HG03460 (cell line): ENCODE data around the gene TPBGL.
"Not testable (repeated sequence)": the region's sequence is repeated elsewhere in the genome, so short reads cannot be mapped to it uniquely, and the experiment has no call there.

Experiments used
- ATAC-seq: cut with Tn5 transposase; IDR thresholded peaks from one replicate; pipeline ENCODE4 v1.9.1; 2021; ENCODE audit not compliant: unreplicated experiment

Gene TPBGL

GRCh38 chr11:75270896-75271418 lies 30.4 kb downstream of the TPBGL start:
- ATAC-seq = no peak

GRCh38 chr11:75271730-75272129 lies 31.2 kb downstream of the TPBGL start:
- no peak for ATAC-seq

- no peak for ATAC-seq
These were observed 31.8 kb downstream of the TPBGL start for GRCh38 chr11:75272391-75272790.

- no peak for ATAC-seq
These were observed 32.3 kb downstream of the TPBGL start for GRCh38 chr11:75272821-75273301.

DNA sequence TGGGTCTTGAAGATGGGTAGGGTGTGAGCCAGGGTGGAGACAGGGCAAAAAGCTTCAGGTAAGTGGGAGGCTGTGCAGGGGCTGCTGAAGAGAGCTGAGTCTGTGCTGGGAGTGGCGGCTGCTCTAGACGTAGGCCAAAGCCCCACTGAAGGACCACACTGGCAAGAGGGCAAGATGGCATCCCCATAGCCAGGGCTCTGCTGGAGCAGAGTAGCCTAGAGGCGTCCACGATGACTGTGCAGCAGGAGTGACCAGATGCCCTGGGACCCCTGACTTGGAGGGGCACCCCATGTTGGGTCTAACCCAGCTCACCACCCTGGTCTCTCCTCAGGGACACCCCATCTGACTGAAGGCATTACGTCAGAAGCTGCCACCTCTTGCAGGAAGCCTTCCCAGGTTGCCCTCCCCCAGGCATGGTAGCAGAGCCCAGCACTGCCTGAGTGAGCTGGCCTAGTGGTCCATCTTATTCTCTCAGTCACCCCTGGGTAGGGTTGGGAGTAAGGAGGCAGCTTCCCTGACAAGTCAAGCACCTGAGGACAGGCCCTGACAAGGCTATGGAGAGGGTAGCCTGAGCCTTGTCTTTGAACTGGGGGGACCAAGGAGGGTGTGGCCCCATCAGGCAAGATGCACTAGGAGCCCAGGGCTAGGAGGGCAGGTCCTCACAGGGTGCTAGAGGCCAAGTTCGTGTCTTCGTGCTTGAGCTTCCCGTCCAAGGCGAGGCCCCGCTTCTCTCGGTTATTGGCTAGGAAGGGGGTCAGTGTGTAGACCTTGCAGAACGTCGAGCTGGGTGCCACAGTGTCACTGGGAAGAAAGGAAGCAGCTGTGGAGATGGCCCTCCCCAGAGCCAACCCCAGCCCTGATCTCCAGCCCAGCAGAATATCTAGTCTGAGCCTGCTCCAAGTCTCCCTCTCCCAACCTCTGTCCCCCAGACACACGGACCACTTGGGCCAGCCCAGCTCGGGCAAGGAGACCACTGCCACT lies 33.1 kb downstream of the TPBGL start:
- no peak for ATAC-seq

- ATAC-seq = not testable (repeated sequence)
These were observed 34.1 kb downstream of the TPBGL start for GRCh38 chr11:75274716-75275115.

DNA sequence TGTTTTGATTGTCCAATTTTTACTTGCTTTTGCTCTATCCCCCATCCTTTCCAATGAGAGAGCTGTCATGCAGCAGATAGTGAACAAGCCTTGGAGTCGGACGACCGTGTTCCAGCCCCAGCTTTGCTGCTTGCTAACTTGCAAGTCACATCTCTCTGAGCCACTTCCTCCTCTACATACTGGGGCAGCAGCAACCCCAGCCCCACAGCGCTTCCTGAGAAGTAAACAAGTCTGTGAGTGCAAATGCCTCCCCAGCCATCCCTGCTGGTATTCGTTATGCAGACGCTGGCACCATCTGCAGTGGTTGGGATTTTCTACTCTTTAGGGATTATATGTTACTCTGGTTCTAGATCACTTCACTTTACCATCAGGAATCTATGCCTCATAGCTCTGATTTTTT lies 35.0 kb downstream of the TPBGL start:
- ATAC-seq = no peak

- ATAC-seq = no peak
These were observed 35.6 kb downstream of the TPBGL start for GRCh38 chr11:75276186-75276585.

GRCh38 chr11:75276686-75277085 lies 36.1 kb downstream of the TPBGL start:
- ATAC-seq = no peak

DNA sequence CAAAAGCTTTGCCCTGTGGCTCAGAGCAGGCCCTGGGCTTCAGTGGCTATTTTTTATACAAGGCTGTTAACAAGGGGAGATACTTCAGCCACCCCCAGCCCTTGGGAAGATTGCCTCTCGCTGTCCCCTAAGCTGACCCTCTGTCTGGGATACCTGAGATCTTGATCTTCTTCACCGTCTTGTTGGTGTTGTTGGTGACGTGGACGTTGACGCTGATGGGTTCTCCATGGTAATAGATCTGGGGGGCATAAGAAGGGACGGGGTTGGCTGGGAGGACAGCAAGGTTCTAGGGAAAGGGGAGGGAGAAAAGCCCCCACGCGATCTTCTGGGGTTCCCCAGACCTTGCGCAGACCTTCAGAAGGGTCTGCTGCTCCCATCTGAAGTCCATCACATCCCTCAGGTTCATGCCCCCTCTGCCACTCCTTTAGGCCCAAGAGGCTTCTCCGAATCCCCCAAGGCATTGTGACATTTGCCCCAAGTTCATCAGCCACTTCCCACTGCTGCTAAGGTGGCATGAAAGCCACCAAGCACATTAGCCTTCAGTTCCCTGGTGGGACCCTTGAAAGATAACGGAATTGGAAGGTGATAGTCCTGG lies 36.7 kb downstream of the TPBGL start:
- ATAC-seq = no peak

- no peak for ATAC-seq
These were observed 37.6 kb downstream of the TPBGL start for GRCh38 chr11:75277991-75278790.

DNA sequence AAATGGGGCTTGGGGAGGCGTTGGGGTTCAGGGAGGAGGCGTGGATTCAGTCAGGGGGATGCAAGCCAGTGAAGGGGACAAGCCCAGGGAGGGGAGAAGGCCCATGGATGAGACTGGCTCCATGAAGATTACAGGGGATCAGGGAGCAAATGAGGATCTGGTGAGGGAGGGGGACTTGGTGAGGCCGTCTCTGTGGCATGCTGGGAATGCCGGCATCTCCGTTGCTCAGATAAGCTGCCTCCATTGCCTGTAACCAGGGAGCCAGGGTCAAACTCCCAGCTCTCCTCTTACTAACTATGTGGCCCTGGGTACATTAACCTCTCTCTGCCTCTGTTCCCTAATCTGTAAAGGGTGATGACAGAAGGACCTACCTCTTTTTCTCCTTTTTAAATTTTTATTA lies 38.7 kb downstream of the TPBGL start:
- ATAC-seq = no peak

DNA sequence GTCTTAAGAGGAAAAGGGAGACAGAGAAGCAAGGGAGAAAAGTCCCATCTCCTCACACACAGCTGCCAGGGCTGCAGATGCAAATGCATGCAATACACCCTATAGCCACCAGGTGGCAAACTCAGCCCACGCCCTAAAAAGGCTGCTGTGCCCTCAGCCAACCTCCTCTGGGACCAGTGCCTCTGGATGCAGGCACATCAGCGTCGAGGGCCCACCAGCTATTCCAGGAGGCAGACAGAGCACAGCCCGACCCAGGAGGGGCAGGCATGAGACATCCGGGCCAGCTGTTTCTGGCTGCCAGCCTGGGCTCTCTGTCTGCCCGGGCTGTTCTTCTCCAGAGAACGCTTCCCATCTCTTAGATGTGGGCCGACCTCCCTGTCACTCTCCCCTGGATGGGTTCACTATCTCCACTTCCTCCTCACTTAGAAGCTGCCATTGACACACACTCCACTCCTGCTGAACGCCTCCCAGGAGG lies 39.7 kb downstream of the TPBGL start:
- no peak for ATAC-seq

- no peak for ATAC-seq
These were observed 40.3 kb downstream of the TPBGL start for GRCh38 chr11:75280770-75281468.

- no peak for ATAC-seq
These were observed 41.0 kb downstream of the TPBGL start for GRCh38 chr11:75281469-75282095.

- ATAC-seq = no peak
These were observed 42.9 kb downstream of the TPBGL start for GRCh38 chr11:75283391-75283931.

DNA sequence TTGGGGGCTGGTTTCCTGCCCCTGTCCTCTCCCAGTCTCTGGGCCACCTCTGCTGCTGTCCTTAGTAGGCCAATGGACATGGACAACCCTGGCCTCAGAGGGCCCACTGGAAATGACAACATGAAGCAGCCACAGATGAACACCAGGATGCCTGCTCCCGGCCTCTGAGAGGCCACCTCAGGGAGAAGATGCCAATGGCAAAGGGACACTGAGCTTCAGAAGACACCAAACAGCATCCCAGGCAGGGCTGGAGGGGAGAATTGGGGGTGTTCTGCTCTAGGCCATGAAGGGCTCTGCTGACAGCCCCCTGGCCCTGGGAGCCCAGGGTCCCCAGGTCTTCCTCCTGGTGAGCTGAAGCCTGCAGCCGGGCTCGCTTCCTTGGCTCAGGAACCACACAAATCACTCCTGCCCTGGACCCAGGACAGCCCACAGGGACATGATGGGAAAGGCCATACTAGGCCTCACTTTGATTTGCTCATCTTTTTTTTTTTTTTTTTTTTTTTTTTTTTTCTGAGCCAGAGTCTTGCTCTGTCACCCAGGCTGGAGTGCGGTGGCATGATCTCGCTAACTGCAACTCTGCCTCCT lies 45.3 kb downstream of the TPBGL start:
- no peak for ATAC-seq

- no peak for ATAC-seq
These were observed 46.4 kb downstream of the TPBGL start for GRCh38 chr11:75286826-75287465.

DNA sequence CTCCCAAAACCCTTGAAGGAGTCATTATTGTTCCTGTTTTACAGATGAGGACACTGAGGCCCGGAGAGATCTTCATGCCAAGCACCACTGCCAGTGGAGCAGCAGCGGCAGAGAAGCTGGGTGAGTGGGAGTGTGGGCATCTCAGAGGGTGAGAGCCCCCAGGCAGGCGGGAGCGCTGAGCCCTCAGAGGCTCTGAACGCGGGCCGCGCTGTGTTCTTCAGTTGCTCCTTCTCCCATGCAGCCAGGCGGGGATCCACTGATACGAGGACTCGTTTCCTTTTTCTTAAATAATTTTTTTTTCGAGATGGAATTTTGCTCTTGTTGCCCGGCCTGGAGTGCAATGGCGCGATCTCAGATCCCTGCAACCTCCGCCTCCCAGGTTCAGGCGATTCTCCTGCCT lies 47.0 kb downstream of the TPBGL start:
- no peak for ATAC-seq
